Retinal pigment epithelial cell (primary cell): ENCODE results near the gene PNKD.

ENCODE experiments used
- DNase-seq: peaks from one replicate; pipeline ENCODE4 v3.0.0-alpha.2; 2010; ENCODE audit warnings: low read depth
- H3K4me3 ChIP-seq: 2 replicates; pipeline ENCODE4 v1.5.1; 2011; ENCODE audit warnings: mild to moderate bottlenecking, low read length, control low read depth, moderate library complexity
- CTCF ChIP-seq: conservative IDR thresholded peaks from 2 replicates; pipeline ENCODE4 v1.5.1; 2011; ENCODE audit warnings: low read depth, low read length, control low read depth, inconsistent platforms

Gene PNKD

DNA sequence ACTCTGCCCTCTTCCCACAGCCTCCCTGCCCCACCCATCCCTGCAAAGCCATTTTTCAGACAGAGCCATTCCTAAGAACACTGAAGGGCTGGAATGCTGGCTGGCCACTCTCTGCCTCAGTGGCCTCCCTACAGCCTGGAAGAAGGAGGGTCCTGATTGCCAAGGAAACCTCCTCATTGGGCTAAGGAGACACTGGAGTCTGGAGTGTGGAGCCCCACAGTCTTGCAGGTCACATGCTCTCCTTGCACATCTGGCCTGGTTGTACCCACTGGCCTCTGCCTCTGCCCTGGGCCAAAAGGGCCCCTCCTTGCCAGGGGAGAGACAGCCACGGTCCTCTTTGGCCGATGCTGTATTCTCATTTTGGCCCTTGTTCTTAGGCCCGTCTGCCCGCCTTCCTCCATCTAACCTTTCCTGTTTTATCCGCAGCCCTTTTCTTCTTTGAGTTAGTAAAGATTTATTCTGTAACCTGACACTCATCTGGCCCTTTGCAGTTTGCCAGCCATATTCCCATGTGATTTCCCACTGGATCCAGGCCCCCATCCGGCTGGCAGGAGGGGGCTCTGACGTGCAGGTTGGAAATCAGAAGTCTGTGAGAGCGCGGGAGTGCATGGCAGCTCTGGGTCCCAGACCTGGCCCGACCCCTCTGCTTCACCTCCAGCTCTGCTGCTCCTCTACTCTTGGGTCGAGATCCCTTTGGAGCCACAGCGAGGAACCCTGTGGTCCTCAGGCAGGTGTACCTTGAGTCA, 75.3 kb downstream of the PNKD start:
- no peak overlapping the region for H3K4me3 ChIP-seq
- no peak for TF ChIP-seq CTCF
- no peak for DNase-seq

DNA sequence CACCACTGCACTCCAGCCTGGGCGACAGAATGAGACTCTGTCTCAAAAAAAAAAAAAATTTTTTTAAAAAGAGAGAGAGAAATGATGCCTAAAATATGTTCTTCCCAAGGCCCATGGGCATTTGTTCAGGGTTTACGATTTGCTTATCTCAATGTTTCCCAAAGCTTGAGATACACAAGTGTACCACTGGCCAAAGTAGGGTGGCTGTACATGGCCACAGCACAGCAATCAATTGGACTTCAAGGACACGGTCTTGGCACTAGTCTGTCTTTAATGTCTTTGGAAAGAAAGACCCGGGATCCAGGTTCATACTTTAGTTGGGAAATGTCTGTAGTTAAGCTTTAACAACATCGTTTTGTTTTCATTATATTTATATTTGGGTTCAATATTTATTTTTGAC, 76.9 kb downstream of the PNKD start:
- DNase-seq: no peak
- H3K4me3 ChIP-seq: no peak overlapping the region
- TF ChIP-seq CTCF: no peak

DNA sequence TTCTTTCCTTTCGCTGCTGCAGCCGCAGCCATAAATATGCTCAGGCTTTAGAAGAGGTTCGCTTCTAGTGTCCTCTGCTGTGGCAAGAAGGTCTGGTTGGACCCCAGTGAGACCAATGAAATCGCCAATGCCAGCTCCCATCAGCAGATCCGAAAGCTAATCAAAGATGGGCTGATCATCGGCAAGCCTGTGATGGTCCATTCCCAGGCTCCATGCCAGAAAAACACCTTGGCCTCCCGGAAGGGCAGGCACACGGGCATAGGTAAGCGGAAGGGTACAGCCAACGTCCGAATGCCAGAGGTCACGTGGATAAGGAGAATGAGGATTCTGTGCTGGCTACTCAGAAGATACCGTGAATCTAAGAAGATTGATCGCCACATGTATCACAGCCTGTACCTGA, 83.7 kb downstream of the PNKD start:
- H3K4me3 ChIP-seq: no peak overlapping the region
- no peak for TF ChIP-seq CTCF
- DNase-seq: no peak

DNA sequence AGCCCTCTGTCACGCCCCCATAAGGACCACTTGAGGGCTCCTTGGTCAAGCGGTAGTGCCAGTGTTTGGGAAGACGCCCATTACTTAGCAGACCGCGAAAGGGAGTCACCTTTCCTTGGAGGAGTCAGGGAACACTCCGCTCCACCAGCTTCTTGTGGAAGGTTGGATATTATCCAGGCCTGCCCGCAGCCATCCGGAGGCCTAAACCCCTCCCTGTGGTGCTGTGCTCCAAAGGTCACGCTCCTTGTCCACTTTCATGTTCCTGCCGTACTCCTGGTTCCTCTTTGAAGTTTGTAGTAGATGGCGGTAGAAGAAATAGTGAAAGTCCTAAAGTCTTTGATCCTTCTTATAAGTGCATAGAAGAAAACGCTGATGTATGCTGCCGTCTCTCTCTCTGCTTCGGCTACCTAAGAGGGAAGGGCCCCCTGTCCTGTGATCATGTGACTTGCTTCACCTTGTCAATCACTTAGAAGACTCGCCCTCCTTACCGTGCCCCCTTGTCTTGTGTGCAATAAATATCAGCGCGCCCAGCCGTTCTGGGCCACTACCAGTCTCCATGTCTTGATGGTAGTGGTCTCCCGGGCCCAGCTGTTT, 84.6 kb downstream of the PNKD start:
- H3K4me3 ChIP-seq: no peak overlapping the region
- no peak for DNase-seq
- no peak for TF ChIP-seq CTCF

DNA sequence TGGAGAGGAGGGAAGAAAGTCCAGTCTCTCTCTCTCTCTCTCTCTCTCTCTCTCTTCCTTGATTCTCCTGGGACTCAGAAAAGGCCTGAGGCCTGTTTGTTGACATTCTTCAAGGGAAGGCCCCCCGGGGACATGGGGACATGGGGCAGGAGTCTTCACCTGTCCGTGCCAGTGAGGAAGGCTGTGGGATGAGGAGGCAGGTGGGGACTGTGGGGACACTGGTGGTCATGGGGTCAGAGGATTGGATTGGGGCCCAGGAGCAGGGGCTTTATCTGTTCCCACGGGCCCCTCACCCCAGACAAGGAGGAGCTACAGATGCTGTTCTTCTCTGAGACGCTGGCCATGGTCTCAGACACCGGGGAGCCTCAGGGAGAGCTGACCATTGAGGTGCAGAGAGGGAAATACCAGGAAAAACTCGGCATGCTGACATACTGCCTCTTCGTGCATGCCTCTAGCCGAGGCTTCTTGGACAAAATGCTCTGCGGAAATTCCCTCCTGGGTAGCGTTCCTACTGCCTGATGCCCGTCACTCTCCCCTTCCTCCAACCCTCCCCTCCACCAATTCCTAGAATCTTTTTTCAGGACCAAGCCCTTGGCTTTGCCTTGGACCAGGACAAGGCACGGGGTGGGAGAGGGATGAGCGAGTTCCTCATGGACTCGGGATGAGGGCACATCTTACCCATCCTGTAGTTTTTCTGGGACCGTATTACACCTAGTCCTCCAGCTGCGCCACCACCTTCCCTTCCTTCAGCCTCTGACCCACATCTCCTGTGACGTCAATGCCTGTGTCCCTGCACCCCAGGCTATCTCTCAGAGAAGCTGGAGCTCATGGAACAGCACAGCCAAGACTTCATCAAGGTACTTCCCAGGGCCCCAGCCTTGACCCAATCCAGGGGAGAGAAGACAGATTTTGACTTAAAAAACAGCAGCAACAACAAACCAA, 87.2 kb downstream of the PNKD start:
- no peak for DNase-seq
- no peak overlapping the region for H3K4me3 ChIP-seq
- TF ChIP-seq CTCF: no peak

DNA sequence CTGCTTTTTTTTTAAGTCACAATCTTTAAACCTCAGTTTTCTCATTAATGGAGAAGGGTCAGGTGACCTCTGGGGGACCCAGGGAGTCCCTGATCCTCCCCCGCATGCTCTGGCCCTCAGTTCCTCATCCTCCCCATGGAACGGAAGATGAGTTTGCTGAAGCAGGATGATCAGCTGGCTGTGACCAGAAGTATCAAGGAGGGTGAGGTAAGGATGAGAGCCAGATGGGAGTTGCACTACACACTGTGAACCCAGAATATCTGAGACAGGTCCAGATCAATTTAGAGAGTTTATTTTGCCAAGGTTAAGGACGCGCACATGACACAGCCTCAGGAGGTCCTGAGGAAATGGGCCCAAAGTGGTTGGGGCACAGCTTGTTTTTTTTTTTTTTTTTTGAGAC, 90.1 kb downstream of the PNKD start:
- TF ChIP-seq CTCF: no peak
- no peak for DNase-seq

More for the DNA sequence above, 90.1 kb downstream of the PNKD start:
- no peak overlapping the region for H3K4me3 ChIP-seq
